Measurements from ENCODE around the gene TAF4. TPM values are rescaled to one million over a fixed set of nuclear protein-coding genes. Genes with fewer than 3 reads are reported as not detected.

TAF4 gene
- total and polyA plus RNA-seq, 2 of the 13 experiments (the other 11 are each of a cell fraction or from before 2014, with no cell fraction given): 5.9 to 12.0 TPM

- TF ChIP-seq REST (IDR thresholded peaks at IDR 0.05; ENCODE audit: borderline replicate concordance in 1 of 2, low read depth in 1 of 2, low read length in 2 of 2): no peak
- no peak for TF ChIP-seq ATF4 (CRISPR knock-in tag; IDR thresholded peaks at IDR 0.05)
- no peak for TF ChIP-seq ZNF441 (CRISPR knock-in tag; IDR thresholded peaks at IDR 0.05; ENCODE audit: borderline replicate concordance)
- TF ChIP-seq, protein P1, sequence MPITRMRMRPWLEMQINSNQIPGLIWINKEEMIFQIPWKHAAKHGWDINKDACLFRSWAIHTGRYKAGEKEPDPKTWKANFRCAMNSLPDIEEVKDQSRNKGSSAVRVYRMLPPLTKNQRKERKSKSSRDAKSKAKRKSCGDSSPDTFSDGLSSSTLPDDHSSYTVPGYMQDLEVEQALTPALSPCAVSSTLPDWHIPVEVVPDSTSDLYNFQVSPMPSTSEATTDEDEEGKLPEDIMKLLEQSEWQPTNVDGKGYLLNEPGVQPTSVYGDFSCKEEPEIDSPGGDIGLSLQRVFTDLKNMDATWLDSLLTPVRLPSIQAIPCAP (CRISPR knock-in tag; IDR thresholded peaks at IDR 0.05; ENCODE audit: low read depth): no peak
- TF ChIP-seq ZNF280D (CRISPR knock-in tag; IDR thresholded peaks at IDR 0.05): no peak
- TF ChIP-seq, protein P2, sequence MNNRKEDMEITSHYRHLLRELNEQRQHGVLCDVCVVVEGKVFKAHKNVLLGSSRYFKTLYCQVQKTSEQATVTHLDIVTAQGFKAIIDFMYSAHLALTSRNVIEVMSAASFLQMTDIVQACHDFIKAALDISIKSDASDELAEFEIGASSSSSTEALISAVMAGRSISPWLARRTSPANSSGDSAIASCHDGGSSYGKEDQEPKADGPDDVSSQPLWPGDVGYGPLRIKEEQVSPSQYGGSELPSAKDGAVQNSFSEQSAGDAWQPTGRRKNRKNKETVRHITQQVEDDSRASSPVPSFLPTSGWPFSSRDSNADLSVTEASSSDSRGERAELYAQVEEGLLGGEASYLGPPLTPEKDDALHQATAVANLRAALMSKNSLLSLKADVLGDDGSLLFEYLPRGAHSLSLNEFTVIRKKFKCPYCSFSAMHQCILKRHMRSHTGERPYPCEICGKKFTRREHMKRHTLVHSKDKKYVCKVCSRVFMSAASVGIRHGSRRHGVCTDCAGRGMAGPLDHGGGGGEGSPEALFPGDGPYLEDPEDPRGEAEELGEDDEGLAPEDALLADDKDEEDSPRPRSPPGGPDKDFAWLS (CRISPR knock-in tag; IDR thresholded peaks at IDR 0.05; ENCODE audit: borderline replicate concordance): no peak
- no peak for TF ChIP-seq SNAI1 (CRISPR knock-in tag; IDR thresholded peaks at IDR 0.05; ENCODE audit: borderline replicate concordance)
- TF ChIP-seq, protein P3, sequence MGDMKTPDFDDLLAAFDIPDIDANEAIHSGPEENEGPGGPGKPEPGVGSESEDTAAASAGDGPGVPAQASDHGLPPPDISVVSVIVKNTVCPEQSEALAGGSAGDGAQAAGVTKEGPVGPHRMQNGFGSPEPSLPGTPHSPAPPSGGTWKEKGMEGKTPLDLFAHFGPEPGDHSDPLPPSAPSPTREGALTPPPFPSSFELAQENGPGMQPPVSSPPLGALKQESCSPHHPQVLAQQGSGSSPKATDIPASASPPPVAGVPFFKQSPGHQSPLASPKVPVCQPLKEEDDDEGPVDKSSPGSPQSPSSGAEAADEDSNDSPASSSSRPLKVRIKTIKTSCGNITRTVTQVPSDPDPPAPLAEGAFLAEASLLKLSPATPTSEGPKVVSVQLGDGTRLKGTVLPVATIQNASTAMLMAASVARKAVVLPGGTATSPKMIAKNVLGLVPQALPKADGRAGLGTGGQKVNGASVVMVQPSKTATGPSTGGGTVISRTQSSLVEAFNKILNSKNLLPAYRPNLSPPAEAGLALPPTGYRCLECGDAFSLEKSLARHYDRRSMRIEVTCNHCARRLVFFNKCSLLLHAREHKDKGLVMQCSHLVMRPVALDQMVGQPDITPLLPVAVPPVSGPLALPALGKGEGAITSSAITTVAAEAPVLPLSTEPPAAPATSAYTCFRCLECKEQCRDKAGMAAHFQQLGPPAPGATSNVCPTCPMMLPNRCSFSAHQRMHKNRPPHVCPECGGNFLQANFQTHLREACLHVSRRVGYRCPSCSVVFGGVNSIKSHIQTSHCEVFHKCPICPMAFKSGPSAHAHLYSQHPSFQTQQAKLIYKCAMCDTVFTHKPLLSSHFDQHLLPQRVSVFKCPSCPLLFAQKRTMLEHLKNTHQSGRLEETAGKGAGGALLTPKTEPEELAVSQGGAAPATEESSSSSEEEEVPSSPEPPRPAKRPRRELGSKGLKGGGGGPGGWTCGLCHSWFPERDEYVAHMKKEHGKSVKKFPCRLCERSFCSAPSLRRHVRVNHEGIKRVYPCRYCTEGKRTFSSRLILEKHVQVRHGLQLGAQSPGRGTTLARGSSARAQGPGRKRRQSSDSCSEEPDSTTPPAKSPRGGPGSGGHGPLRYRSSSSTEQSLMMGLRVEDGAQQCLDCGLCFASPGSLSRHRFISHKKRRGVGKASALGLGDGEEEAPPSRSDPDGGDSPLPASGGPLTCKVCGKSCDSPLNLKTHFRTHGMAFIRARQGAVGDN (CRISPR knock-in tag; IDR thresholded peaks at IDR 0.05): peak; percentile 45
These were observed 31.0 kb upstream of the TAF4 start (continued) for GRCh38 chr20:62096421-62097380.

Data from HepG2 (cell line).